ENCODE results near the gene RAB28.

The RAB28 gene

DNA sequence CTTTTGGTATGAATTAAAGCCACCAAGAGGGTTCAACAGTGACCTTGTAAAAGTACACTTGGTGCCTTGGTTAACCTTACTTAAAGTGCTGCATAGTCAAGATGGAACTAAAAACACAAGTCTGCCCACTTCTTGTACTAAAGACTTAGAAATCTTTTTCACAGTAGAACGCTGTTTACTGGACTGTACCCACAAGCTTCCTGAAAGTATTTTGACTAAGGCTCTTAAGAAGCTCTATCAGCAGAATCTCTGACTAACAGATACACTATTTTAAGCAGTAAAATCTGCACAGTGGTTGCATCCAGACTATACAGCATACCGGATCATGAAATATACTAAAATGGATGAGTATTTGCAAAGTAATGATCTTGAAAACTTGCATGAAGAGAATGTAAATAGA lies 7.2 kb downstream of the RAB28 start:
- no peak for TF ChIP-seq SIN3A (IDR thresholded peaks at IDR 0.05; ENCODE audit: borderline replicate concordance, insufficient read depth, low read length)
- TF ChIP-seq, protein P1, sequence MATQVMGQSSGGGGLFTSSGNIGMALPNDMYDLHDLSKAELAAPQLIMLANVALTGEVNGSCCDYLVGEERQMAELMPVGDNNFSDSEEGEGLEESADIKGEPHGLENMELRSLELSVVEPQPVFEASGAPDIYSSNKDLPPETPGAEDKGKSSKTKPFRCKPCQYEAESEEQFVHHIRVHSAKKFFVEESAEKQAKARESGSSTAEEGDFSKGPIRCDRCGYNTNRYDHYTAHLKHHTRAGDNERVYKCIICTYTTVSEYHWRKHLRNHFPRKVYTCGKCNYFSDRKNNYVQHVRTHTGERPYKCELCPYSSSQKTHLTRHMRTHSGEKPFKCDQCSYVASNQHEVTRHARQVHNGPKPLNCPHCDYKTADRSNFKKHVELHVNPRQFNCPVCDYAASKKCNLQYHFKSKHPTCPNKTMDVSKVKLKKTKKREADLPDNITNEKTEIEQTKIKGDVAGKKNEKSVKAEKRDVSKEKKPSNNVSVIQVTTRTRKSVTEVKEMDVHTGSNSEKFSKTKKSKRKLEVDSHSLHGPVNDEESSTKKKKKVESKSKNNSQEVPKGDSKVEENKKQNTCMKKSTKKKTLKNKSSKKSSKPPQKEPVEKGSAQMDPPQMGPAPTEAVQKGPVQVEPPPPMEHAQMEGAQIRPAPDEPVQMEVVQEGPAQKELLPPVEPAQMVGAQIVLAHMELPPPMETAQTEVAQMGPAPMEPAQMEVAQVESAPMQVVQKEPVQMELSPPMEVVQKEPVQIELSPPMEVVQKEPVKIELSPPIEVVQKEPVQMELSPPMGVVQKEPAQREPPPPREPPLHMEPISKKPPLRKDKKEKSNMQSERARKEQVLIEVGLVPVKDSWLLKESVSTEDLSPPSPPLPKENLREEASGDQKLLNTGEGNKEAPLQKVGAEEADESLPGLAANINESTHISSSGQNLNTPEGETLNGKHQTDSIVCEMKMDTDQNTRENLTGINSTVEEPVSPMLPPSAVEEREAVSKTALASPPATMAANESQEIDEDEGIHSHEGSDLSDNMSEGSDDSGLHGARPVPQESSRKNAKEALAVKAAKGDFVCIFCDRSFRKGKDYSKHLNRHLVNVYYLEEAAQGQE (IDR thresholded peaks at IDR 0.05; ENCODE audit: insufficient read depth in 1 of 2, low read depth in 2 of 2, low read length in 2 of 2), result no peak
- TF ChIP-seq TAF1 (IDR thresholded peaks at IDR 0.05; ENCODE audit: borderline replicate concordance, insufficient read depth, low read length), result no peak
- TF ChIP-seq FOXP2 (optimal IDR thresholded peaks at IDR 0.05; ENCODE audit: borderline replicate concordance, extremely low read depth, extremely low read length, insufficient read depth), result no peak
- TF ChIP-seq POLR2AphosphoS5 (IDR thresholded peaks at IDR 0.05; ENCODE audit: low read depth, low read length), result no peak

DNA sequence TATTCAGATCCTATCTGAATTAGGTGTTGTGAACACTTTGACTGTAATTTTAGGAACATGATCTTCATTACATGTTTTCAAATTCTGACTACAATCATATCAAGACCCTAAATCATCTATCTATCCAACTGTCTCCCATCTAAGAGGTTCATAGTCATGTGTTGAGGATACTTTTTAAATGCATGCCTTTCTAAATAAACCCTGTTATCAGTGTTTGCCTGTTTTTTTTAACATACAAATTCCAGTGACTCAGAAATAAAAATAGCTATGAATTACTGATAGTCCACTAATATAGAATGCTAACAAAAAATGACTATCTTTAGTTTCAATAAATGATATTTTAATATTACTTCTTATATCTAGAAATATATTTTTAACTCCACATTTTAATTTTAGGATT lies 8.0 kb downstream of the RAB28 start:
- no peak for TF ChIP-seq FOXP2 (optimal IDR thresholded peaks at IDR 0.05; ENCODE audit: borderline replicate concordance, extremely low read depth, extremely low read length, insufficient read depth)
- no peak for TF ChIP-seq POLR2AphosphoS5 (IDR thresholded peaks at IDR 0.05; ENCODE audit: low read depth, low read length)
- no peak for TF ChIP-seq SIN3A (IDR thresholded peaks at IDR 0.05; ENCODE audit: borderline replicate concordance, insufficient read depth, low read length)
- TF ChIP-seq, protein P1 (IDR thresholded peaks at IDR 0.05; ENCODE audit: insufficient read depth in 1 of 2, low read depth in 2 of 2, low read length in 2 of 2), result no peak
- TF ChIP-seq TAF1 (IDR thresholded peaks at IDR 0.05; ENCODE audit: borderline replicate concordance, insufficient read depth, low read length), result no peak

DNA sequence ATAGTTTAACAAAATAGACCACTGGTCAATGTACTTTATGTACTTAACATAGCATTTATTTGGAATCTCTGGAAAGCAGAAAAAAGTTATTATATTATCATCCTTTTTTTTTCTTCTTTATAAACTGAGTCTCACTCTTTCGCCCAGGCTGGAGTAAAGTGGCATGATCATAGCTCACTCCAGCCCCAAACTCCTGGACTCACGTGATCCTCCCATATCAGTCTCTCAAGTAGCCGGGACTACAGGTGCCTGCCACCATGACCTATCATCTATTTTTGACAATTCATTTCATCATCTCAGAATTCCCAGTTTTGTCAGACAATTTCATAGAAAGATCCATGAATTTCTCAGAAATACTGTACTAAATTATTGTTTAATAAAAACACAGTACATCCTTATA lies 12.7 kb downstream of the RAB28 start:
- TF ChIP-seq TAF1 (IDR thresholded peaks at IDR 0.05; ENCODE audit: borderline replicate concordance, insufficient read depth, low read length) (no peak), SIN3A (IDR thresholded peaks at IDR 0.05; ENCODE audit: borderline replicate concordance, insufficient read depth, low read length) (no peak), FOXP2 (optimal IDR thresholded peaks at IDR 0.05; ENCODE audit: borderline replicate concordance, extremely low read depth, extremely low read length, insufficient read depth) (no peak), POLR2AphosphoS5 (IDR thresholded peaks at IDR 0.05; ENCODE audit: low read depth, low read length) (no peak)
- TF ChIP-seq, protein P1 (IDR thresholded peaks at IDR 0.05; ENCODE audit: insufficient read depth in 1 of 2, low read depth in 2 of 2, low read length in 2 of 2), result no peak

DNA sequence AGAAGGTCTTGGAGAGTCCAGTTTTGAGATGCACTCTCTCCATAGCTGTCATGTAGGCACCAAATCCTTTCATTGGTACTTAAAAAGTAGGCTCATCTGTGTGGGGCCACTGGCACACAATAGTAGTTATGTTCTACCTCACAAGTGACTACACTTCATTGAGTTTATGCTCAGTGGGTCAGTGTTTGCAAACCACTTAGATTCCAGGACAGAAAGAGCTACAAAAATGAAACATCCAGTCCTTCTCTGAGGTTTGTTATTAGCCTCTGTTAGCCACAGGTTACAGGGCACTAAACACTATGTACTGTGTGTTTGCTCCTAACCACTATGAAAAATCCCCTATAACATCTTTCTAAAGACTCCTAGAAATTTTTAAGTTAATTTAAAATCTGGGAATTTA lies 13.8 kb downstream of the RAB28 start:
- TF ChIP-seq, protein P1 (IDR thresholded peaks at IDR 0.05; ENCODE audit: insufficient read depth in 1 of 2, low read depth in 2 of 2, low read length in 2 of 2), result no peak
- TF ChIP-seq SIN3A (IDR thresholded peaks at IDR 0.05; ENCODE audit: borderline replicate concordance, insufficient read depth, low read length), result no peak
- TF ChIP-seq POLR2AphosphoS5 (IDR thresholded peaks at IDR 0.05; ENCODE audit: low read depth, low read length), result no peak
- no peak for TF ChIP-seq TAF1 (IDR thresholded peaks at IDR 0.05; ENCODE audit: borderline replicate concordance, insufficient read depth, low read length)
- no peak for TF ChIP-seq FOXP2 (optimal IDR thresholded peaks at IDR 0.05; ENCODE audit: borderline replicate concordance, extremely low read depth, extremely low read length, insufficient read depth)

DNA sequence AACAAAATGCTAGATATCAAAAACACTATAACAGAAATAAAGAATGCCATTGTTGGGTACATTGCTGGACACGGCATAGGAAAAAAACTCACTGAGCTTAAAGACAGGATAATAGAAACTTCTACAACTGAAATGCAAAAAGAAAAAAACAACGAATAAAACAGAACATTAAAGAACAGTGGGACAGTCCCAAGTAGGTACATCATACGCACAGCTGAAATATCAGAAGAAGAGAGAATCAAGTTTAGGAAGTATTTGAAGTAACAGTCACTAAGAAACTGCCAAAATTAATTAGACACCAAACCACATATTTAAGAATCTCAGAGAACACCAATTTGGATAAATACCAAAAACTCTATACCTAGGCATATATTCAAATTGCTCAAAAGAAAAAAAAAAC lies 19.2 kb downstream of the RAB28 start:
- no peak for TF ChIP-seq POLR2AphosphoS5 (IDR thresholded peaks at IDR 0.05; ENCODE audit: low read depth, low read length)
- no peak for TF ChIP-seq SIN3A (IDR thresholded peaks at IDR 0.05; ENCODE audit: borderline replicate concordance, insufficient read depth, low read length)
- TF ChIP-seq, protein P1 (IDR thresholded peaks at IDR 0.05; ENCODE audit: insufficient read depth in 1 of 2, low read depth in 2 of 2, low read length in 2 of 2), result no peak
- TF ChIP-seq TAF1 (IDR thresholded peaks at IDR 0.05; ENCODE audit: borderline replicate concordance, insufficient read depth, low read length), result no peak
- TF ChIP-seq FOXP2 (optimal IDR thresholded peaks at IDR 0.05; ENCODE audit: borderline replicate concordance, extremely low read depth, extremely low read length, insufficient read depth), result no peak
